K562 (cell line): ENCODE results near the gene CAPN10. TPM values are rescaled to one million over a fixed set of nuclear protein-coding genes. Genes with fewer than 3 reads are reported as not detected.

ENCODE experiments used
- BHLHE40 ChIP-seq: IDR thresholded peaks from 2 replicates; pipeline ENCODE4 v1.6.1; 2011; ENCODE audit warnings: low read length, improper control_type of control experiment
- ESRRA ChIP-seq: fragments of 450-650 bp; IDR thresholded peaks from 2 replicates; pipeline ENCODE4 v1.6.1; 2014; ENCODE audit warnings: low read depth, mild to moderate bottlenecking, moderate library complexity, borderline replicate concordance
- ILK ChIP-seq: fragments of 450-650 bp; IDR thresholded peaks from 2 replicates; pipeline ENCODE4 v1.6.1; 2016; ENCODE audit warnings: missing genetic modification characterization, low read depth, mild to moderate bottlenecking, missing compliant biosample characterization, moderate library complexity, borderline replicate concordance
- MTA3 ChIP-seq: fragments of 450-650 bp; formaldehyde crosslinking; IDR thresholded peaks from 2 replicates; pipeline ENCODE4 v1.6.1; 2017; ENCODE audit warnings: mild to moderate bottlenecking, borderline replicate concordance
- PKNOX1 ChIP-seq: fragments of 450-650 bp; IDR thresholded peaks from 2 replicates; pipeline ENCODE4 v1.6.1; 2016
- SMAD2 ChIP-seq: fragments of 150-350 bp; IDR thresholded peaks from 2 replicates; pipeline ENCODE4 v1.6.1; 2014; ENCODE audit warnings: low read depth, mild to moderate bottlenecking, low read length
- ZBTB49 ChIP-seq: sonication (generic); formaldehyde crosslinking; IDR thresholded peaks from 2 replicates; pipeline ENCODE4 v1.8.0; 2022; ENCODE audit warnings: missing genetic modification reagents, mild to moderate bottlenecking, borderline replicate concordance
- ZC3H4 ChIP-seq: sonication (generic); formaldehyde crosslinking; IDR thresholded peaks from 2 replicates; pipeline ENCODE4 v1.9.0; 2021; ENCODE audit warnings: missing genetic modification reagents, borderline replicate concordance
- polyA plus RNA-seq, 8 experiments: library from polyadenylated mRNA; depleted of rRNA in 4 of 8; stranded (reverse) in 5 of 8; unstranded in 3 of 8; fragments of >200 nt; fragmentation: Nextera tagmentation in 2 of 8; fragmentation: Illumina TruSeq in 1 of 8; extraction: Ambion mirVana in 2 of 8; extraction: Trizol in 1 of 8; gene quantifications; 2 replicates each; pipeline versions ENCODE4 v1.2.1 to v1.2.3, GENCODE V29; 2011 to 2014; ENCODE audit warnings: inconsistent platforms in 1 of 8, missing spikeins in 1 of 8
- total RNA-seq, 7 experiments: library from RNA; depleted of rRNA in 6 of 7; stranded (reverse); fragments of >200 nt in 6 of 7; fragmentation: Illumina TruSeq in 2 of 7; extraction: Trizol in 2 of 7; gene quantifications; 2 replicates each; pipeline versions ENCODE4 v1.2.1 to v1.2.3, GENCODE V29; 2011 to 2021; ENCODE audit warnings: low replicate concordance in 1 of 7

Gene CAPN10
- total and polyA plus RNA-seq, 9 of the 15 experiments (the other 6 are each of a cell fraction or from before 2014, with no cell fraction given) = 0.08 to 26.1 (median 8.4) TPM

- TF ChIP-seq ZBTB49 (CRISPR knock-in tag) (no peak), PKNOX1 (no peak), MTA3 (peak; percentile 87), ZC3H4 (CRISPR knock-in tag) (no peak), SMAD2 (no peak), BHLHE40 (no peak), ILK (tag) (no peak), ESRRA (peak; percentile 26; the same call in 1 of the 2 replicates)
Observed at GRCh38 chr2:240646176-240646899, 59.8 kb downstream of the CAPN10 start (continued).
